Spleen (tissue), 11 donors: ENCODE data around the gene ABHD16B. TPM values are rescaled to one million over a fixed set of nuclear protein-coding genes. Genes with fewer than 3 reads are reported as not detected.

Source experiments
- DNase-seq: peaks from one replicate; pipeline ENCODE4 v3.0.0-alpha.2; 2020
- H3K27ac ChIP-seq, 8 donors: fragments of 200-600 bp; sonication (generic) in 7 of 8; 1 replicate in 4 of 8; 2 replicates in 4 of 8; pipeline versions ENCODE4 v1.5.0 to v1.8.0; 2016 to 2021; ENCODE audit warnings: inconsistent platforms in 4 of 8, mild to moderate bottlenecking in 4 of 8, moderate library complexity in 1 of 8
- H3K27me3 ChIP-seq, 7 donors: fragments of 200-600 bp; sonication (generic) in 6 of 7; replicated peaks in 1 of 7; 1 replicate in 4 of 7; 2 replicates in 3 of 7; pipeline versions ENCODE4 v1.5.0 to v1.8.0; 2016 to 2021; ENCODE audit warnings: inconsistent platforms in 3 of 7, mild to moderate bottlenecking in 1 of 7
- H3K36me3 ChIP-seq, 6 donors: fragments of 200-600 bp; sonication (generic) in 5 of 6; 1 replicate in 4 of 6; 2 replicates in 2 of 6; pipeline versions ENCODE4 v1.5.0 to v1.8.0; 2016 to 2021; ENCODE audit warnings: inconsistent platforms in 2 of 6
- H3K4me1 ChIP-seq, 6 donors: fragments of 200-600 bp; sonication (generic) in 5 of 6; 1 replicate in 3 of 6; 2 replicates in 3 of 6; pipeline versions ENCODE4 v1.5.0 to v1.8.0; 2016 to 2021; ENCODE audit warnings: inconsistent platforms in 3 of 6
- H3K4me3 ChIP-seq, 8 donors: fragments of 200-600 bp; sonication (generic) in 7 of 8; 1 replicate in 4 of 8; 2 replicates in 4 of 8; pipeline versions ENCODE4 v1.5.0 to v1.8.0; 2016 to 2021; ENCODE audit warnings: inconsistent platforms in 4 of 8, mild to moderate bottlenecking in 4 of 8, moderate library complexity in 2 of 8
- H3K9me3 ChIP-seq, 8 donors: fragments of 200-600 bp; sonication (generic) in 7 of 8; 1 replicate in 4 of 8; 2 replicates in 4 of 8; pipeline versions ENCODE4 v1.5.0 to v1.8.0; 2016 to 2021; ENCODE audit warnings: inconsistent platforms in 4 of 8
- POLR2A ChIP-seq, 3 donors: fragments of 450-650 bp; IDR thresholded peaks; one replicate each; pipeline ENCODE4 v1.5.1; 2017; ENCODE audit warnings: antibody characterized with exemption in 3 of 3, mild to moderate bottlenecking in 1 of 3
- POLR2AphosphoS5 ChIP-seq, 3 donors: sonication (generic); formaldehyde crosslinking; IDR thresholded peaks; one replicate each; pipeline ENCODE4 v1.5.1; 2017; ENCODE audit warnings: antibody characterized with exemption in 3 of 3
- WGBS, 5 donors: extraction: QIAGEN DNeasy Blood & Tissue Kit in 3 of 5; methylation state at CpG; one replicate each; pipeline versions ENCODE4 v1.1.5 to v1.1.7; 2013 to 2018; 5-methylcytosine and 5-hydroxymethylcytosine counted together
- intact Hi-C: fragments of 100-400 bp; cut with DNase I; formaldehyde crosslinking; loops from one replicate; pipeline ENCODE4 v1.15.0; 2023; ENCODE audit warnings: low total_unique reads
- polyA plus RNA-seq, 3 donors: library from polyadenylated mRNA; stranded (reverse); fragments of 200-250 nt; gene quantifications; one replicate each; pipeline ENCODE4 v1.2.1, GENCODE V29; 2013
- total RNA-seq, 7 donors: library from RNA; depleted of rRNA in 3 of 7; stranded (reverse); fragments of >200 nt in 3 of 7; fragmentation: NEBNext Ultra II Directional in 4 of 7; extraction: Animal tissue kit (Norgen Biotek cat#: 25700) in 4 of 7; gene quantifications; one replicate each; pipeline versions ENCODE4 v1.1.0 to v1.2.1, GENCODE V29; 2016 to 2021
- TF ChIP-seq, protein P1 (sequence below), 11 experiments: fragments of 200-600 bp in 7 of 11; fragments of 450-650 bp in 4 of 11; sonication (generic) in 4 of 11; IDR thresholded peaks in 8 of 11; conservative IDR thresholded peaks in 3 of 11; 1 replicate in 7 of 11; 2 replicates in 4 of 11; pipeline versions ENCODE4 v1.4.0 to v1.8.0; 2016 to 2021; ENCODE audit warnings: antibody characterized with exemption in 11 of 11, inconsistent platforms in 4 of 11, mild to moderate bottlenecking in 1 of 11
- donor health status: healthy with polysubstance abuse.
- donor health status: DM: no; HTN: no; CAD: no; lungs with moderate emphysema.
- donor health status: DM: no; HTN: no; CAD: no.
- donor health status: Bipolar disorder and iron deficiency.
- donor health status: healthy.
- donor health status: DM: no; HTN: no; CAD: no.
- donor health status: DM: yes; HTN: yes; CAD: no.

ABHD16B gene
- total and polyA plus RNA-seq, 10 donors = 0.49 to 0.86 (median 0.57) TPM; not detected in 7

DNA sequence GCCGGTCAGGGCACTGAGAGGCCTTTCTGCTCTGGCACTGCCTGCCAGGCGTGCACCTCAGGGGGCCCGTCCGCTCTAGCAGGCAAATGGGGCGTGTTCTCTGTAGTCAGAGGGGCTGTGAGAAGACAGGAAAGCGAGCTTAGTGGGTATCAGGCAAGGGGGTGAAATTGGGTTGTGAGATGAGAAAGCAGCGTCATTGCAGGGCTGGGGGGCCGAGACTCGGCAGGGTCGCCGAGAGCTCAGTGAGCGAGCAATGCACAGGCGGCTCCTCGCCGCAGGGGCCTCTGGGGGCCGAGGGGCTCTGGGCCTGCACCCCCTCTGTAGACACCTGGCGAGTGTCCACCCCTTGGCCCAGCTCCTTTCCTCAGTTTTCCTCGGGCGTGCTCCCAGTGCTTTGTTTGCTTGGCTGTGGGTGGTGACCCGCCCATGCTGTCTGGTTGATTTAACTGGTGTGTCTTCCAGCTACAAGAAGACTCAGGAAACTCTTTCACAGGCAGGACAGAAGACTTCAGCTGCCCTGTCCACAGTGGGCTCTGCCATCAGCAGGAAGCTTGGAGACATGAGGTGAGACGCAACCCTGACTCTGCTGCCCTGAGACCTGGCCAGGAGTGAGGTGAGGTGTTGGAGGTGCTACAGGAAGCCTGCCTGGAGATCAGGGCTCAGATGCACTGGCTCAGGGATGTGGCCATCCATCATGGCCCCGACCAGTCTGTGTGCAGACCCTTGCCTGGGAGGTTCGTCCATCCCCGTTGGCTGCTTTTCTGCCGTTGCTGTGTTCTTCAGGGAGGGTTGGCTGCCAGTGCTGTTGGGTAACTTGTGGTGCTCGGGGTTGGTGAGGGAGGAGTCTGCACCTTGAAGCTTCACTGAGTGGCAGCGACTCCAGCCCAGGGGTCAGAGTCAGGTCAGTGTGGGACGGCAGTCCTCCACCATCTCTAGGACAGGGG, 21.2 kb downstream of the ABHD16B start:
- Histone ChIP-seq H3K27ac (no peak overlapping the region), H3K27me3 (no peaks in the 10 kb centered on the region), H3K9me3 (no peaks in the 10 kb centered on the region), H3K4me3 (no peak overlapping the region), H3K4me1 (peaks cover 0 to 24% (median 8%) of the 10 kb centered on the region in 6 donors), H3K36me3 (peaks cover 0 to 94% (median 66%) of the 10 kb centered on the region in 6 donors)
- intact Hi-C loops = no loop called here
- TF ChIP-seq POLR2AphosphoS5 (IDR thresholded peaks at IDR 0.05) (peak in 2 of 3 donors; percentile 3 to 4), POLR2A (IDR thresholded peaks at IDR 0.05) (no peak)
- no peak for DNase-seq
- WGBS, 5 donors = 91 to 96% (median 93%) methylated on average over 15 to 28 of the region's 28 CpGs

DNA sequence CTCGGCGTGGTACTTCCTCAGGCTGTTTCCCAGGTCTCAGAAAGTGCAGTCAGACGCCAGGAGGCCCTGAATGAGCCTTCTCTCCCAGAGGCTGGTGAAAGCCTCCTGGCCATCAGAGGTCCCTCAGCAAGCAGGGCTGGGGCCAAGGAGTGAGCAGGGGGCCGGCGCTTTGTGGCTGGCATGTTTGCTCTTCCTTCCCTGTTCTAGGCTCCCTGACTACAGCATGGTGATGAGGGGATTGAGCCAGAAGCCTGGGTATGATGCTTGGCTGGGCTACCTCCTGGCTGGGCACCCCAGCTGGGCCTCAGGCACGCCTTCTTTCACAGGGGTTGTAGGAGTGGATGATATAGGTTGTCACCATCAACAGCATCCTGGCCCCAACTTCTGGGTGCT, 21.9 kb downstream of the ABHD16B start:
- Histone ChIP-seq H3K4me1 (peaks cover 0 to 18% (median 4%) of the 10 kb centered on the region in 6 donors), H3K27me3 (no peaks in the 10 kb centered on the region), H3K4me3 (no peak overlapping the region), H3K9me3 (no peaks in the 10 kb centered on the region), H3K36me3 (peaks cover 2 to 94% (median 66%) of the 10 kb centered on the region in 6 donors), H3K27ac (no peak overlapping the region)
- no peak for DNase-seq
- intact Hi-C loops = no loop called here
- WGBS, 5 donors = 79 to 92% (median 86%) methylated on average over 5 to 6 of the region's 6 CpGs
- peak in 1 of 3 donors; percentile 28 for TF ChIP-seq POLR2AphosphoS5 (IDR thresholded peaks at IDR 0.05)
- TF ChIP-seq, protein P1, sequence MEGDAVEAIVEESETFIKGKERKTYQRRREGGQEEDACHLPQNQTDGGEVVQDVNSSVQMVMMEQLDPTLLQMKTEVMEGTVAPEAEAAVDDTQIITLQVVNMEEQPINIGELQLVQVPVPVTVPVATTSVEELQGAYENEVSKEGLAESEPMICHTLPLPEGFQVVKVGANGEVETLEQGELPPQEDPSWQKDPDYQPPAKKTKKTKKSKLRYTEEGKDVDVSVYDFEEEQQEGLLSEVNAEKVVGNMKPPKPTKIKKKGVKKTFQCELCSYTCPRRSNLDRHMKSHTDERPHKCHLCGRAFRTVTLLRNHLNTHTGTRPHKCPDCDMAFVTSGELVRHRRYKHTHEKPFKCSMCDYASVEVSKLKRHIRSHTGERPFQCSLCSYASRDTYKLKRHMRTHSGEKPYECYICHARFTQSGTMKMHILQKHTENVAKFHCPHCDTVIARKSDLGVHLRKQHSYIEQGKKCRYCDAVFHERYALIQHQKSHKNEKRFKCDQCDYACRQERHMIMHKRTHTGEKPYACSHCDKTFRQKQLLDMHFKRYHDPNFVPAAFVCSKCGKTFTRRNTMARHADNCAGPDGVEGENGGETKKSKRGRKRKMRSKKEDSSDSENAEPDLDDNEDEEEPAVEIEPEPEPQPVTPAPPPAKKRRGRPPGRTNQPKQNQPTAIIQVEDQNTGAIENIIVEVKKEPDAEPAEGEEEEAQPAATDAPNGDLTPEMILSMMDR (IDR thresholded peaks at IDR 0.05 in 8 of 11, conservative IDR thresholded peaks at IDR 0.05 in 3 of 11) = no peak

DNA sequence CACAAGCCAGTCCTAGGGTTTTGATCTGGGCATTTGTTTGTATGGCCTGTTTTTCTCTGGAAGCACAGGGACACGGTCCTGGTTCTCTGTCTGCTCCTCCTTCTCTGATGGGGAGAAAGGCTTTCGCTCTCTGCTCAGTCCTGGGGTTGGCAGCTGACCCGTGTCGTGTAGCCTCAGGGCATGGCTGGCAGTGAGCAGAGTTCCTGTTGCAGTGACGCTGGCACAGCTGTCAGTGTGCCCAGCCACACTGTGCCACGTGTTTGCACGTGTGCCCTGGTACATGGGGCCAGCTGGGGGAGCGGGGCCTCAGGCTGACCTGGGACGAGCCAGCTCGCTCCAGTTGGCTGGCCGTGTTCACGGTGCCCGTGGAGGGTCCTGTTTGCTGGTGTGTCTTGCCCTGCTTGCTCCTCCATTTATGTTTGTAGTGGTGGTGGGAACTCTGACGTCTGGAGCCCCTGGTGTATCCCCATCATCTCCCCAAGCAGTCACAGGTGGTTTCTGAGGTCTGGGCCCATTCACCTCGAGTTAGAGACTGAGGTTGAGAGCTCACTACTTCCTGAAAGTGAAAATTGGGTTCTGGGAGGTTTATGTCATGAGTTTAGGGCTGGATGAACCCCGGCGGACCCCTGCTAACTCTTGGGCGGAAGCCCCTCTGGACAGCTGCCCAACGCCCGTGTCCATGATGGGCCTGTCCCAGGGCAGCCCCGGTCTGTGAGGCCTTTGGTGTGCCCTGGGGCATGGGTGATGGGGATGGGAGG, 23.4 kb downstream of the ABHD16B start:
- intact Hi-C loops = no loop called here
- Histone ChIP-seq H3K36me3 (peaks cover 2 to 95% (median 76%) of the 10 kb centered on the region in 6 donors), H3K4me1 (peaks cover 0 to 16% (median 0%) of the 10 kb centered on the region in 6 donors), H3K4me3 (no peak overlapping the region), H3K27ac (no peak overlapping the region), H3K27me3 (no peaks in the 10 kb centered on the region), H3K9me3 (no peaks in the 10 kb centered on the region)
- WGBS, 5 donors = 67 to 93% (median 88%) methylated on average over 15 to 21 of the region's 21 CpGs
- TF ChIP-seq POLR2A (IDR thresholded peaks at IDR 0.05) = no peak
- TF ChIP-seq, protein P1 (IDR thresholded peaks at IDR 0.05 in 8 of 11, conservative IDR thresholded peaks at IDR 0.05 in 3 of 11) = no peak
- TF ChIP-seq POLR2AphosphoS5 (IDR thresholded peaks at IDR 0.05) = peak in 1 of 3 donors; percentile 22
- DNase-seq = peak; percentile 66

DNA sequence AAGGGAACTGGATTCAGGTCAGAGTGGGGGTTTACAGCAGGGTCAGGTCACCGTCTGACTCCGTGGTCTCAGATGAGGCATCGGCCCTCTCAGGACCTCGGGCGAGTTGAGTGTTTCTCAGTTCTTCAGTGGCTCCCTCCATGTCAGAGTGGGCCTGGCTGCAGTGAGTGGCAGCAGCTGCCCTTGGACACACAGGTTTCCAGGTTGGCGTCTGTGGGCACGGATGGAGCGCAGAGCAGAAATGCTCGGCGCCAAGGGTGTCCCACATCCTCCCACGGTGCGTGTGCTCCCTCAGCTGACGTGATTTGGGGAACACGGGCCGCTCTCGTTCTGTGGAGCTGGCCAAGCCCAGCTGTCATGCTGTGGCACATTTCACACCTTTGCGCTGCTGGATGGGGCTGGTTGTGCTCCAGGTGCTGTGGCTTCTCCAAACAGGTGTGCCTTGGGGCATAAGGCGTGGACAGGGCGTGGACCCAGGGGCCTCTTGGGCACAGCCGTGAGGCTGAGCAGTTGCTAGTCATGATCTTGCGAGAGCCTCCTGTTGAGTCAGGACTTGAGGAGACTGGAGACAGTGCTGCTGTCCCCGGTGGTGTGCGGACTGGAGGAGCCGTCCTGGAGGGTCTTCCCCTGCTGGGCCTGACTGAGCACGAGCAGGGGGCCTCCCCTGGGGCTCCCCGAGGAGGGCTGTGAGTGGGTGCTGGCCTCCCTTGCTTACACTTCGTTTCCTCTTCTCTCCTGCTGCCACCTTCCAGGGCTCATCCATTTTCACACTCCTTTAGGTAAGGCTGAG, 24.2 kb downstream of the ABHD16B start:
- 82 to 91% (median 85%) methylated on average over 10 to 27 of the region's 27 CpGs for WGBS, 5 donors
- DNase-seq = no peak
- peaks cover 2 to 100% (median 82%) of the 10 kb centered on the region in 6 donors for H3K36me3 ChIP-seq
- H3K4me3 ChIP-seq = no peak overlapping the region
- no peak overlapping the region for H3K27ac ChIP-seq
- H3K9me3 ChIP-seq = no peaks in the 10 kb centered on the region
- peaks cover 0 to 24% (median 0%) of the 10 kb centered on the region in 6 donors for H3K4me1 ChIP-seq
- intact Hi-C loops = no loop called here
- TF ChIP-seq POLR2A (IDR thresholded peaks at IDR 0.05) (no peak), POLR2AphosphoS5 (IDR thresholded peaks at IDR 0.05) (peak in 1 of 3 donors; percentile 43)
- TF ChIP-seq, protein P1 (IDR thresholded peaks at IDR 0.05 in 8 of 11, conservative IDR thresholded peaks at IDR 0.05 in 3 of 11) = no peak
- no peaks in the 10 kb centered on the region for H3K27me3 ChIP-seq
